ENCODE data around the gene IGSF21.

DNA sequence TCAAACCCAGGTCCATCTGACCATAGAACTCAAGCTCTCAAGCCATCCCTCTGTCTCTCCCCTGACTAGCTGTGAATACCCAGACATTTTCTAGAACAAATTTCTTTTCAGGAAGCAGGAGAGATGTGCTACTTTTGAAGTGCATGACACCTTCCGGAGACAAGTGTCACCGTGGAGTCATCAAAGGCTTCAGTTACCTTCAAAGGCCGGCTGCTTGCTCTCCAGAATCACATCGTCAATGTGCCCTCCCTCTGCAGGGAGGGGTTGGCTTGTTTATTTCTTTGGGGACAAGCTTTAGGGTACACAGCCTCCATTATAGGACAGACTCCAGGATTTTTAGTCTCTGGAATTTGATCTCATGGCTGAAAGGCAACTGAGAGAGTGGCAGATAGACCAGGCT lies 37.7 kb upstream of the IGSF21 start:
- TF ChIP-seq, protein P1, sequence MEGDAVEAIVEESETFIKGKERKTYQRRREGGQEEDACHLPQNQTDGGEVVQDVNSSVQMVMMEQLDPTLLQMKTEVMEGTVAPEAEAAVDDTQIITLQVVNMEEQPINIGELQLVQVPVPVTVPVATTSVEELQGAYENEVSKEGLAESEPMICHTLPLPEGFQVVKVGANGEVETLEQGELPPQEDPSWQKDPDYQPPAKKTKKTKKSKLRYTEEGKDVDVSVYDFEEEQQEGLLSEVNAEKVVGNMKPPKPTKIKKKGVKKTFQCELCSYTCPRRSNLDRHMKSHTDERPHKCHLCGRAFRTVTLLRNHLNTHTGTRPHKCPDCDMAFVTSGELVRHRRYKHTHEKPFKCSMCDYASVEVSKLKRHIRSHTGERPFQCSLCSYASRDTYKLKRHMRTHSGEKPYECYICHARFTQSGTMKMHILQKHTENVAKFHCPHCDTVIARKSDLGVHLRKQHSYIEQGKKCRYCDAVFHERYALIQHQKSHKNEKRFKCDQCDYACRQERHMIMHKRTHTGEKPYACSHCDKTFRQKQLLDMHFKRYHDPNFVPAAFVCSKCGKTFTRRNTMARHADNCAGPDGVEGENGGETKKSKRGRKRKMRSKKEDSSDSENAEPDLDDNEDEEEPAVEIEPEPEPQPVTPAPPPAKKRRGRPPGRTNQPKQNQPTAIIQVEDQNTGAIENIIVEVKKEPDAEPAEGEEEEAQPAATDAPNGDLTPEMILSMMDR (IDR thresholded peaks at IDR 0.05; ENCODE audit: low read length) = no peak
- TF ChIP-seq EZH2 (IDR thresholded peaks at IDR 0.05; ENCODE audit: borderline replicate concordance, low read length) = no peak

Data from OCI-LY1 (cell line).